Uterus (tissue), 4 donors: ENCODE results near the gene HOXD8. TPM values are rescaled to one million over a fixed set of nuclear protein-coding genes. Genes with fewer than 3 reads are reported as not detected.

Experiments
- DNase-seq, 2 donors: peaks; one replicate each; pipeline ENCODE4 v3.0.0-alpha.2; 2019 to 2020
- H3K27ac ChIP-seq, 2 donors: fragments of 200-600 bp; sonication (generic); 1 replicate in 1 of 2; 2 replicates in 1 of 2; pipeline ENCODE4 v1.5.1; 2016 to 2018
- H3K27me3 ChIP-seq, 2 donors: fragments of 200-600 bp; sonication (generic); one replicate each; pipeline ENCODE4 v1.5.1; 2018 to 2019; ENCODE audit warnings: control low read depth in 1 of 2
- H3K36me3 ChIP-seq, 2 donors: fragments of 200-600 bp; sonication (generic); one replicate each; pipeline ENCODE4 v1.5.1; 2019; ENCODE audit warnings: control low read depth in 1 of 2
- H3K4me1 ChIP-seq, 2 donors: fragments of 200-600 bp; sonication (generic); one replicate each; pipeline ENCODE4 v1.5.1; 2018 to 2019; ENCODE audit warnings: control low read depth in 1 of 2
- H3K4me3 ChIP-seq, 2 donors: fragments of 200-600 bp; sonication (generic); 1 replicate in 1 of 2; 2 replicates in 1 of 2; pipeline ENCODE4 v1.5.1; 2018 to 2019; ENCODE audit warnings: mild to moderate bottlenecking in 1 of 2
- H3K9me3 ChIP-seq, 2 donors: fragments of 200-600 bp; sonication (generic); one replicate each; pipeline ENCODE4 v1.5.1; 2019; ENCODE audit warnings: control low read depth in 1 of 2
- POLR2A ChIP-seq, 2 donors: fragments of 450-650 bp; IDR thresholded peaks; one replicate each; pipeline ENCODE4 v1.6.1; 2016; ENCODE audit warnings: antibody characterized with exemption in 2 of 2, mild to moderate bottlenecking in 1 of 2, moderate library complexity in 1 of 2
- intact Hi-C: fragments of 100-400 bp; cut with DNase I; formaldehyde crosslinking; loops from one replicate; pipeline ENCODE4 v1.15.1; 2023; ENCODE audit warnings: low total_unique reads
- total RNA-seq, 4 donors: library from RNA; depleted of rRNA in 3 of 4; stranded (reverse); fragments of >200 nt in 3 of 4; gene quantifications; one replicate each; pipeline versions ENCODE4 v1.1.0 to v1.2.4, GENCODE V29; 2014 to 2023
- TF ChIP-seq, protein P1 (sequence below), 4 experiments: fragments of 200-600 bp in 2 of 4; fragments of 450-650 bp in 2 of 4; sonication (generic) in 2 of 4; IDR thresholded peaks; one replicate each; pipeline ENCODE4 v1.5.1; 2016 to 2019; ENCODE audit warnings: antibody characterized with exemption in 4 of 4, mild to moderate bottlenecking in 2 of 4, moderate library complexity in 1 of 4
- donor health status: DM: yes; HTN: yes; CAD: no.

Gene HOXD8
- total RNA-seq, 4 donors from 2014 or later = 25.8 to 75.6 (median 48.0) TPM

DNA sequence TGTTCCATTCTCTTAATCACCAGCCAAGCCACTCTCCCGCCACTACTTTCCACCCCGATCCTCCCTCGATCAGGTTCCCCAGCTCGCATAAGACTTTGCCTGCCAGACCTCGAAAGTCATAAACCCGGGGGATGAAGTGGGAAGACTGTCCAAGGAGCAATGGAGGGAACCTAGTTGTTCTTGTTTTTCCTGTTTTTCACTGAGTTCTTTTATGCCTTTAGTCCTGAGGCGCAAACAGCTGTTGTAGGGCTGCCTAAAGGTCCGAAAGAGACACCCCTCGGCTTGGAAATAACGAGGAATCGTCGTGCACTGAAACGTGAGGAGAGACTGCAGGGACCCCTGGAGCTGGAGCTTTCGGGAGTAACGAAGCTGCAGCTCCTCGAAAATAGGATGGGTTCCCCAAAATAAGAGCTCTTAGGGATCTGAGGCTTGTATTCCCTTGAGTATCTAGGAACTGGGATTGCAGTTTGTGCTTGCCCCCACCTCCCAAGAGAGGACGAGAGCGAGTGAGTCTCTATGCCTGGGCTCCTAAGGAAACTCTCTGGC is 31.6 kb upstream of the HOXD8 start:
- peaks cover 0 to 21% of the 10 kb centered on the region in 2 donors for H3K4me1 ChIP-seq
- no peak for DNase-seq
- no peak overlapping the region for H3K4me3 ChIP-seq
- no peaks in the 10 kb centered on the region for H3K9me3 ChIP-seq
- intact Hi-C loops = no loop called here
- TF ChIP-seq POLR2A (IDR thresholded peaks at IDR 0.05) = no peak
- TF ChIP-seq, protein P1, sequence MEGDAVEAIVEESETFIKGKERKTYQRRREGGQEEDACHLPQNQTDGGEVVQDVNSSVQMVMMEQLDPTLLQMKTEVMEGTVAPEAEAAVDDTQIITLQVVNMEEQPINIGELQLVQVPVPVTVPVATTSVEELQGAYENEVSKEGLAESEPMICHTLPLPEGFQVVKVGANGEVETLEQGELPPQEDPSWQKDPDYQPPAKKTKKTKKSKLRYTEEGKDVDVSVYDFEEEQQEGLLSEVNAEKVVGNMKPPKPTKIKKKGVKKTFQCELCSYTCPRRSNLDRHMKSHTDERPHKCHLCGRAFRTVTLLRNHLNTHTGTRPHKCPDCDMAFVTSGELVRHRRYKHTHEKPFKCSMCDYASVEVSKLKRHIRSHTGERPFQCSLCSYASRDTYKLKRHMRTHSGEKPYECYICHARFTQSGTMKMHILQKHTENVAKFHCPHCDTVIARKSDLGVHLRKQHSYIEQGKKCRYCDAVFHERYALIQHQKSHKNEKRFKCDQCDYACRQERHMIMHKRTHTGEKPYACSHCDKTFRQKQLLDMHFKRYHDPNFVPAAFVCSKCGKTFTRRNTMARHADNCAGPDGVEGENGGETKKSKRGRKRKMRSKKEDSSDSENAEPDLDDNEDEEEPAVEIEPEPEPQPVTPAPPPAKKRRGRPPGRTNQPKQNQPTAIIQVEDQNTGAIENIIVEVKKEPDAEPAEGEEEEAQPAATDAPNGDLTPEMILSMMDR (IDR thresholded peaks at IDR 0.05) = no peak
- H3K36me3 ChIP-seq = no peaks in the 10 kb centered on the region
- no peak overlapping the region for H3K27ac ChIP-seq
- peaks cover 49 to 77% of the 10 kb centered on the region in 2 donors for H3K27me3 ChIP-seq

- Histone ChIP-seq H3K4me1 (peaks cover 0 to 16% of the 10 kb centered on the region in 2 donors), H3K4me3 (no peak overlapping the region), H3K36me3 (no peaks in the 10 kb centered on the region), H3K27ac (no peak overlapping the region), H3K9me3 (no peaks in the 10 kb centered on the region), H3K27me3 (peaks cover 45 to 71% of the 10 kb centered on the region in 2 donors)
- TF ChIP-seq, protein P1 (IDR thresholded peaks at IDR 0.05) = no peak
- no peak for TF ChIP-seq POLR2A (IDR thresholded peaks at IDR 0.05)
- intact Hi-C loops = no loop called here
- DNase-seq = no peak
Observed at GRCh38 chr2:176098366-176099158, 30.9 kb upstream of the HOXD8 start.

DNA sequence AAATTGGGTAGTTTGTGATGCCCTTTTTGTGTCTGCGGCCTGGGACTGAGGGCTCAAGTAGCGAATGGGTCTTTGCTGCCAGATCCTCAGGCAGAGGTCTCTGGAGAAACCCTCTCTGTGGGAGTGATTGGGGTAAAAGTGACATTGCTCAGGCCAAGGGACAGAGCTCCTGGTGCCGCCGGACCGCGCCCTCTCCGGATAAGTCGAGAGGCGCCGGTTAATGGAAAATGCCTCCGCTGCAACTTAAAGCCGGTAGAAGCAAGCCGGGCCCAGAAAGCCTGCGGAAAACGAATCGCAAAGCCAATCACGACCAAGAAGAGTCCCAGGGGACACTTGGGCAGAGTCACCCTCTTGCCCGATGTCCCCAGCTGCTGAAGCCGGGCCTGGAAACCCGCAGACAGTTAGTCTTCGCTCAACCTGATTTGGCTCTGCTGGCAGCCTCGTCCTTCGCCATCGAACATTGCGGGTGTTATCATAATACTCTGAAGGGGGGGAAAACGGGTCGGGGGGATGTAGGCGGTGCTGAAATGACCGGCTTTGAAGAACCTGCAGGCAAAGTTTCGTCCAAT is 30.3 kb upstream of the HOXD8 start:
- peaks cover 0 to 16% of the 10 kb centered on the region in 2 donors for H3K4me1 ChIP-seq
- no peak overlapping the region for H3K27ac ChIP-seq
- intact Hi-C loops = no loop called here
- H3K27me3 ChIP-seq = peaks cover 44 to 64% of the 10 kb centered on the region in 2 donors
- no peak overlapping the region for H3K4me3 ChIP-seq
- no peaks in the 10 kb centered on the region for H3K36me3 ChIP-seq
- TF ChIP-seq POLR2A (IDR thresholded peaks at IDR 0.05) = no peak
- TF ChIP-seq, protein P1 (IDR thresholded peaks at IDR 0.05) = no peak
- no peak for DNase-seq
- no peaks in the 10 kb centered on the region for H3K9me3 ChIP-seq

DNA sequence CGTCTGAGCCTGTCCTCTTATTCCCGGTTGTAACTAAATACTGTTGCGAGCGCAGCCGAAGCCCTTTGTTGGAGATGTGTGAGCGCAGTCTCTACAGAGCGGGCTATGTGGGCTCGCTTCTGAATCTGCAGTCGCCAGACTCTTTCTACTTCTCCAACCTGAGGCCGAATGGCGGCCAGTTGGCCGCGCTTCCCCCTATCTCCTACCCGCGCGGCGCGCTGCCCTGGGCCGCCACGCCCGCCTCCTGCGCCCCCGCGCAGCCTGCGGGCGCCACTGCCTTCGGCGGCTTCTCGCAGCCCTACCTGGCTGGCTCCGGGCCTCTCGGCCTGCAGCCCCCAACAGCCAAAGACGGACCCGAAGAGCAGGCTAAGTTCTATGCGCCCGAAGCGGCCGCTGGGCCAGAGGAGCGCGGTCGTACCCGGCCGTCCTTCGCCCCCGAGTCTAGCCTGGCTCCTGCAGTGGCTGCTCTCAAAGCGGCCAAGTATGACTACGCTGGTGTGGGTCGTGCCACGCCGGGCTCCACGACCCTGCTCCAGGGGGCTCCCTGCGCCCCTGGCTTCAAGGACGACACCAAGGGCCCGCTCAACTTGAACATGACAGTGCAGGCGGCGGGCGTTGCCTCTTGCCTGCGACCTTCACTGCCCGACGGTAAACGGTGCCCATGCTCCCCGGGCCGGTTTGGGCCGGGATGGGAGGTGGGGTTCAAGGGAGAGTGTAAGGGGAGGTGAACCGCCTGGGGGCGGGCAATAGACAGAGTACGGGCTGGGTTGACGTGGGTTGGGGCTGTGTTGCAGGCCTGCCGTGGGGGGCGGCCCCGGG is 29.6 kb upstream of the HOXD8 start, which contains the start of gene HOXD12:
Gene HOXD12 (plus strand): TSS at position 68 of the 819 bp plus-strand sequence. CDS start 7 bp downstream, at position 75.
- no peaks in the 10 kb centered on the region for H3K36me3 ChIP-seq
- peaks cover 39 to 57% of the 10 kb centered on the region in 2 donors for H3K27me3 ChIP-seq
- intact Hi-C loops = no loop called here
- peaks cover 0 to 16% of the 10 kb centered on the region in 2 donors for H3K4me1 ChIP-seq
- H3K27ac ChIP-seq = no peak within 1 kb of the TSS
- TF ChIP-seq, protein P1 (IDR thresholded peaks at IDR 0.05) = no peak
- TF ChIP-seq POLR2A (IDR thresholded peaks at IDR 0.05) = no peak
- H3K9me3 ChIP-seq = no peaks in the 10 kb centered on the region
- no peak for DNase-seq
- no peak within 1 kb of the TSS for H3K4me3 ChIP-seq
